ENCODE results near the gene ASCC3. TPM values are rescaled to one million over a fixed set of nuclear protein-coding genes. Genes with fewer than 3 reads are reported as not detected.

The ASCC3 gene
- total and polyA plus RNA-seq, 2 of the 4 experiments (the other 2 are of a cell fraction), result 25.8 to 104 TPM

- no peak for TF ChIP-seq CHD1 (IDR thresholded peaks at IDR 0.05; ENCODE audit: low read depth, low read length)
- no peak for TF ChIP-seq NFE2L2 (IDR thresholded peaks at IDR 0.05; ENCODE audit: low read depth, low read length)
- TF ChIP-seq, protein P1, sequence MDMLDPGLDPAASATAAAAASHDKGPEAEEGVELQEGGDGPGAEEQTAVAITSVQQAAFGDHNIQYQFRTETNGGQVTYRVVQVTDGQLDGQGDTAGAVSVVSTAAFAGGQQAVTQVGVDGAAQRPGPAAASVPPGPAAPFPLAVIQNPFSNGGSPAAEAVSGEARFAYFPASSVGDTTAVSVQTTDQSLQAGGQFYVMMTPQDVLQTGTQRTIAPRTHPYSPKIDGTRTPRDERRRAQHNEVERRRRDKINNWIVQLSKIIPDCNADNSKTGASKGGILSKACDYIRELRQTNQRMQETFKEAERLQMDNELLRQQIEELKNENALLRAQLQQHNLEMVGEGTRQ (IDR thresholded peaks at IDR 0.05; ENCODE audit: low read depth, low read length), result no peak
- TF ChIP-seq RFX5 (IDR thresholded peaks at IDR 0.05; ENCODE audit: low read depth, low read length), result no peak
- TF ChIP-seq RCOR1 (IDR thresholded peaks at IDR 0.05; ENCODE audit: insufficient replicate concordance, low read length), result no peak
- TF ChIP-seq RAD21 (IDR thresholded peaks at IDR 0.05; ENCODE audit: low read length), result no peak
- no peak for TF ChIP-seq MAFK (IDR thresholded peaks at IDR 0.05; ENCODE audit: low read depth, low read length)
- TF ChIP-seq CEBPB (IDR thresholded peaks at IDR 0.05; ENCODE audit: low read depth, low read length), result no peak
- TF ChIP-seq CTCF (conservative IDR thresholded peaks at IDR 0.05; ENCODE audit: low read depth, low read length), result no peak
- no peak for TF ChIP-seq SMC3 (IDR thresholded peaks at IDR 0.05; ENCODE audit: low read depth, low read length)
- TF ChIP-seq BHLHE40 (IDR thresholded peaks at IDR 0.05; ENCODE audit: low read depth, low read length), result no peak
- H3K9ac ChIP-seq (ENCODE audit: low read depth, low read length), result no peak overlapping the region
- no peak overlapping the region for H3K27ac ChIP-seq (ENCODE audit: insufficient read depth, low read length)
- no peak overlapping the region for H3K4ac ChIP-seq (ENCODE audit: low read depth, low read length)
- H3K27me3 ChIP-seq (ENCODE audit: control insufficient read depth, insufficient read depth, low read length), result no peaks in the 10 kb centered on the region
- no peaks in the 10 kb centered on the region for H3K4me1 ChIP-seq (ENCODE audit: control insufficient read depth, insufficient read depth, low read length)
- no peak overlapping the region for H3K4me2 ChIP-seq (ENCODE audit: low read depth, low read length)
- BruUV-seq (replicated peaks), result no TSS peak
- H3K18ac ChIP-seq (ENCODE audit: low read depth, low read length), result no peak overlapping the region
- intact Hi-C loops (cut with micrococcal nuclease), result no loop called here
- H3K36me3 ChIP-seq (ENCODE audit: control insufficient read depth, insufficient read depth, low read length), result no peaks in the 10 kb centered on the region
- H2AK9ac ChIP-seq (replicated peaks; ENCODE audit: low read depth, low read length, poor library complexity), result no peak overlapping the region
- CTCF ChIA-PET, result no interaction called here
- H4K8ac ChIP-seq (ENCODE audit: low read depth in 2 of 2, low read length in 2 of 2), result no peak overlapping the region
- H3K4me3 ChIP-seq (ENCODE audit: insufficient read depth, low read depth, low read length), result no peak overlapping the region
- ATAC-seq (ENCODE audit: low read depth) (no peak), DNase-seq (no peak)
- no peak overlapping the region for H2BK20ac ChIP-seq (ENCODE audit: low read depth, low read length)
- in situ Hi-C loops (cut with MboI; ENCODE audit: low sequenced_read_pairs), result no loop called here
- H3K56ac ChIP-seq (ENCODE audit: extremely low read depth, insufficient read depth, low read length), result no peak overlapping the region
- no peak overlapping the region for H2BK5ac ChIP-seq (ENCODE audit: low read depth, low read length, poor library complexity, severe bottlenecking)
- no peaks in the 10 kb centered on the region for H4K20me1 ChIP-seq (ENCODE audit: insufficient read depth, low read length)
- no peak overlapping the region for H3K23ac ChIP-seq (ENCODE audit: low read depth, low read length)
- H2BK15ac ChIP-seq (ENCODE audit: low read depth, low read length), result no peak overlapping the region
- no peaks in the 10 kb centered on the region for H3K9me3 ChIP-seq (ENCODE audit: control insufficient read depth, insufficient read depth, low read length)
- H3K14ac ChIP-seq (replicated peaks; ENCODE audit: low read depth, low read length), result no peak overlapping the region
- no peak overlapping the region for H2AK5ac ChIP-seq (ENCODE audit: low read depth, low read length)
- H4K5ac ChIP-seq (ENCODE audit: low read depth, low read length), result no peak overlapping the region
- no CpG with 5 or more reads among the region's 2 CpGs for WGBS, 2 experiments (ENCODE audit: extremely low coverage in 2 of 2, insufficient read length in 1 of 2)
- no peaks in the 10 kb centered on the region for H3K9me1 ChIP-seq (ENCODE audit: insufficient read depth, low read length)
- H3K79me1 ChIP-seq (ENCODE audit: low read depth in 1 of 2, low read length in 2 of 2), result no peaks in the 10 kb centered on the region; a peak in 1 of 4 replicates
- dilution Hi-C loops (cut with HindIII; ENCODE audit: low sequenced_read_pairs, unreplicated experiment), result no loop called here
- H2AFZ ChIP-seq (replicated peaks; ENCODE audit: low read length, poor library complexity), result no peak overlapping the region
- POLR2A ChIA-PET (ENCODE audit: unreplicated experiment), result no interaction called here
- H2BK120ac ChIP-seq (ENCODE audit: low read depth, low read length), result no peak overlapping the region
- H4K91ac ChIP-seq (ENCODE audit: insufficient read depth, low read depth, low read length), result no peak overlapping the region
Observed at GRCh38 chr6:100670056-100670455, 211.1 kb downstream of the ASCC3 start.
